NCI-H2171 treated with DMSO at 0.1 percent for 48 hours (cell line): Measurements from ENCODE around the gene DBI.

Experiments used
- DNase-seq: peaks from one replicate; lab custom pipeline; 2025; lab: John Stamatoyannopoulos, UW

Gene DBI

DNA sequence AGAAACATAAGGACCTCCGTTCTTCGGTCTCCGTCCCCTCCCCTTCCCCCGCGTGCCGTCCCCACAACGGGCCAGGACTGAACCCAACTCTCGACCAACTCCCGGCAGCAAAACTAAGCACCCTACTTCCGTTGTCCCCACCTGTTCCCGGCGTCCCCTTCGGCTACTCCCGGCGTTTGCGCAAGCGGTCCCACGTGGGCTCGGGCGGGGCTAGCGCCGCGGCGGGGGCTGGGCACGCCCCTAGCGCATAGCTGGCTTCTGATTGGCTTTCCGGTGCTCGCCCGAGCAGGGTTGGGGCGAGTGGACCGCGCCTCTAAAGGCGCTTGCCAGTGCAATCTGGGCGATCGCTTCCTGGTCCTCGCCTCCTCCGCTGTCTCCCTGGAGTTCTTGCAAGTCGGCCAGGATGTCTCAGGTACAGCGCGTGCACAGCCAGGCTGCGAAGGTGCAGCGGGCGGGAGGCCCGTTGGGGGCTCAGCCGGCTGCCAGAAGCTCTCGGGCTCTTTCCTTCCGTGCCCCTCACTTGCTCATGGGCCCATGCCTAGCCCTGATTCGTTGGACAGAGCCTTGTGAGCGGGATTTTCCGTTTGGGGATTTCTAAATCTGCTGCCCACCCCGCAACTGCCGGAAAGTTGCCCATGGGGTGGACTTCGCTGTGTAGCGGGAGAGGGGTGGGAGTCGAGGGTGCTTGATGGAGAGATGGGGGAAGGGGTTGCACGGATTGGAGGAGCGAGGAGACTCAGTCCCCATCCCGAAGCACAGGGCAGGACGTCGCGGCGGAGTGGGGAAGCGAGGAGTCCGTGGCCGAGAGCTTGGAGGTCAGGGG lies at the start of gene DBI, which contains the start of gene C2orf76:
TSS of gene DBI (plus strand) at position 329 of the 823 bp plus-strand sequence. CDS start at position 404, 75 bp downstream.
TSS of gene C2orf76 (minus strand) at position 186 of the 823 bp plus-strand sequence. CDS start 26,875 bp downstream, outside the sequence.
- peak; percentile 96 for DNase-seq

DNA sequence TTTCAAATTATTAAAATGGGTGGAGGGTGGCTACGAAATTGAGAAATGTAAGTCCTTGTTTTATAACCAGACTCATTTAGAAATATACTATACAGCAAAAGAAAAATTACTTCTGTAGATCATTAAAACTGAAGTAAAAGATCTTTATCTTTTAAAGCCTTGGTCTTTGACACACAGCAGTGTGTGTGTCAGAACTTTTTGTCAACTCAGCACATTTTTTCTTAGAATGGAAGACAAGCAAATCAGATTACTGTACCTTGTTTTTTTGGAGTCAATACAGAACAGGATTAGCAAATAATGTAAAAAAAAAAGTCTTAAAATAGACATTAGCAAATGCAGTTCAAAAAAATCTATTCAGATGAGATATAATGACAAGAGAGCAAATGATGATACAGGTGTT lies 49.2 kb upstream of the DBI start:
- no peak for DNase-seq

DNA sequence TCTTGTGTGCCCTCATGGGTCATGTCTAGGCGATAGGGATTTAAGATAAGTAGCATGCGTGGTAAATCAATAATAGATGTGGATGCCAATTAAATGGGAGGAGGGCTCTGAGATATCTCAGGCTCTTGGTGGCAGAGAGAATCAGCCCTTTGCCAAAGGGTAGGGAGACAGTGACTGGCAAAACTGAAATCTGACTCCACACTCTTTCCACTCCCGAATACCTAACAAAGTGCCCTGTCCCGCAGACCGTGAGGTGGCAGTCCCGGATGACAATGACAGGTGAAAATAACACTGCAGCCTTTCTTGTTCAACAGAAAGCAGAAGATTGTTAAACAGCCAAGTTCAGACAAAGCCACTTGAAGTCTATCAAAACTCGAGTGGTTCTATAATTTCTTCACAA lies 47.2 kb upstream of the DBI start:
- DNase-seq, result no peak

- no peak for DNase-seq
Measured at GRCh38 chr2:119323459-119323858, 43.3 kb upstream of the DBI start.

GRCh38 chr2:119324685-119325270 lies 42.0 kb upstream of the DBI start:
- no peak for DNase-seq

DNA sequence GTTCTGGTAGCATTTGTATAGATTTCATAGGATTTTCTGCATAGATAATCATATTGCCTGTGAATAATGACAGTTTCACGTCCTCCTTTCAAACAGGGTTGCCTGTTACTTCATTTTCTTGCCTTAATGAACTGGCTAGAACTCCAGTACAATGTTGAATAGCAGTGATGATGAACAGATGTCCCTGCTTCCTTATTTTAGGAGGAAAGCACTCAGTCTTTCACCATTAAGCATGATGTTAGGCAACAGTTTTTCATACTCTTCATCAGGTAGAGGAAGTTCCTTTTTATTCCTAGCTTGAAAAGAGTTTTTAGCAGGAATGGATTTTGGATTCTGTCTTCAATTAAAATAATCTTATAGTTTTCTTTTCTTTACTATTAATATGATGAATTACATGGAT lies 39.8 kb upstream of the DBI start:
- DNase-seq, result no peak

GRCh38 chr2:119327431-119327830 lies 39.3 kb upstream of the DBI start:
- DNase-seq, result no peak

DNA sequence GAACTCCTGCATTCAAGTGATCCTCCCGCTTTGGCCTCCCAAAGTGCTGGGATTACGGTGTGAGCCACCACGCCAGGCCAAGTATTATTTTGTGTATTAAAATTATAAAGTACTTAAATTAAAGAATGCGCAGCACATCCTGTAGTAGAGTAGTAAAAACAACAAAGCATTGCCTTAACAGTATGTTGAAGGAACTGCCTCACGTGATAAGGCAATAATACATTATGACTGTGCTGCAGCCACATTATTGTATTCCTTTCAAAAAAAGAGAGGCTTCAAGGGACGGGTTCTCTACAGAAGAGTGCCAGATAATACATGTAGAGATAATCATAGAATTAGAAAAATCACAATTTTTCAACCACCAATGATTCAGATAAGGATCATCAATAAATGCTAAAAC lies 33.8 kb upstream of the DBI start:
- DNase-seq, result no peak

- DNase-seq, result no peak
Measured at GRCh38 chr2:119333360-119333759, 33.4 kb upstream of the DBI start.

GRCh38 chr2:119333833-119334232 lies 32.9 kb upstream of the DBI start:
- DNase-seq, result no peak

DNA sequence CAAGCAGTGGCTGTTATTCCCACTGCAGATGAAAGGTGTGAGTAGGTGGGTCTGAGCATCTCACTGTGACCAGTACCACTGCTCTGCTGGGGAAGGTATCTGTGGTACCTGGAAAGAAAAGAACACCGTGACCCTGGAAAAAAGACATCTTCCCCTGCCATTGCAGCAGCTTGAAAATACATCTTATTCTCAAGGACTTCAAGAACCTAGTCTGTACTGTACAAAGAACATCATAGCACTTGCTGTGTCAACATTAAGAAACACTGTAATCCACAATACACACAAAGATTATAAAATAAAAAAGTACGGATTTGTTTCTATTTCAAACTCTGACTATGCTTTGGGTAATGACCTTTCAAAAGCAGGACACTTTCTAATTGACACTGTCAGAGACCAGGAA lies 29.0 kb upstream of the DBI start:
- DNase-seq, result no peak

DNA sequence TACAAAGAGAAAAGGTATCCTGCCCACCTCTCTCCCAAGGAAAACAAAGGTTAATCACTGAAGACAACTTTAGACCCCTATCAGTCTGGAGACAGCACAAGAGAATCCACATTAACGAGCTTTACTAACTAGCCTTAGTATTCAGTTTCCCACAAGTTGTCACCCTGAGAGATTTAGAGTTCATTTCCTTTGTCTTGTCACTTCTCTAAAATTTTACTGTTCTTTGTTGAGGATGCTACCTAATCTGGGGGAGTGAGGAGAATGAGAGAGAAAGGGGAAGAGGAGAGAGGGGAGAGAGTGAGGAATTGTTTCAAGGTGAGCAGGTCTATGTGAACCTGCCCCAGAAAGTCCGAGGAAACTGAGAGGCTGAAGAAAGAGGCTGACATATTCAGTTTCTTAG lies 28.5 kb upstream of the DBI start:
- peak; percentile 32 for DNase-seq

DNA sequence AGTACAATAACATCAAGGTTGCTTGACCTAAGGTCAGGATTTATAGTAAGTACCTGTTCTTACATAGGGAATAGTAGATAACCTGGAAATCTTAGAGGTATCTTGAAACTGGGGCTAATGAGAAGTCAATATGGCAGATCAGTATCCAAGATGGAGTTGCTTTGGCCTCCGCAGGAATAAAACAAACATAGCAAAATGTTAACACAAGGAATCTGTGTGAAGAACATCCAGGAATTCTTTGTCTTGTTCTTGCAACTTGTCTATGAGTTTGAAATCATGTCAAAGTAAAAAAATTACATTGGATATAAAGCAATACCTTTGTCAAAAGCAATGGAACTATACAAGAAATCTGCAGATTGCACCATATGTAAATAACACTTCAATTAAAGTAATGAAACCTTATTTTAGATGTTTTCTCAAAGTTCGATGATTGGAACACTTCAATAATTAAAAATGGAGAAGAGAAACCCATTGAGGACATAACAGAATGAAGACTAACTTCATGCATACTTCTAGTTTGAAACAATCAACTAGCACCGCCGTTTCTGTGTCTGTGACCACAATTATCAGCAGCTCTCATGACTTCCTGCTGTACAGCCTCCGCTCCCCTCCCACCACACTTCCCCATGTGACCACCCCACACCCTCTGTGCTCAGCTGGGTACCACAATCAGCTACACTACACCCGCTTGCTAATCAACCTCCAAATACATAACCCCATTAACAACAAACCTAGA lies 27.8 kb upstream of the DBI start:
- no peak for DNase-seq

DNA sequence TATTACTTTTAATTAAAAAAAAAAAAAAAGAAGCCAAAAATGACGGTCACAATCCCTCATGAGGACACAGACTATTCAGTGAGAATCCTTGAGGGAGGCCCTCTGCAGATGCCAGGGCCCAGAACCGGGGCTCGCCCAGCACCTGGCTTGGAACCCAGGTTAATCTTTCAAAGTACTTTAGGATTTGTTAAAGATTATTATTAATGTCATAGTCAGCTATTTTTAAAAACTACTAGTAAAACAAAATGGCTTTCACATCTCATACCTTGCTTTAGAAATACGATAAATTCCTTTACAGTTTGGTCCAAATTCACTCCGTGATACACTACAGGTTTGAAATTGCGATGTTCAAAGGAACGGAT lies 27.2 kb upstream of the DBI start:
- no peak for DNase-seq

DNA sequence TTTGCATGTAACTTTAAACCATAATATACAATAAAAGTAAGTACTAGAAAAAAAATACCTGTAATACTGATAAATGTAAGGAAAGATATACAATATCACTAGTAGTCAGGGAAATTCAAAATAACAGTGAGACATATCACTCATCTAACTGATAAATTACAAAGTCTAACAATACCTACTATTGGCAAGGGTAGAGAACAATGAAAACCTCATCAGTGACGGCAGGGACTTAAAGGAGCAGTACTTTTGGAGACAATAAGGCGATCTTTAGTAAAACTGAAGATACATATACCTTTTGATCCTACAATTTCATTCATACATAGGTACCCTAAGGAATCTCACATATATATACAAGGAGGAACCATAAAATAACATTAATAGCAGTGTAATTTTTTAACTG lies 25.1 kb upstream of the DBI start:
- no peak for DNase-seq

GRCh38 chr2:119349289-119349688 lies 17.5 kb upstream of the DBI start:
- peak; percentile 90 for DNase-seq

GRCh38 chr2:119350311-119350998 lies 16.3 kb upstream of the DBI start:
- no peak for DNase-seq

- peak; percentile 89 for DNase-seq
Measured at GRCh38 chr2:119352357-119352756, 14.4 kb upstream of the DBI start.

GRCh38 chr2:119354860-119355259 lies 11.9 kb upstream of the DBI start:
- DNase-seq, result no peak

DNA sequence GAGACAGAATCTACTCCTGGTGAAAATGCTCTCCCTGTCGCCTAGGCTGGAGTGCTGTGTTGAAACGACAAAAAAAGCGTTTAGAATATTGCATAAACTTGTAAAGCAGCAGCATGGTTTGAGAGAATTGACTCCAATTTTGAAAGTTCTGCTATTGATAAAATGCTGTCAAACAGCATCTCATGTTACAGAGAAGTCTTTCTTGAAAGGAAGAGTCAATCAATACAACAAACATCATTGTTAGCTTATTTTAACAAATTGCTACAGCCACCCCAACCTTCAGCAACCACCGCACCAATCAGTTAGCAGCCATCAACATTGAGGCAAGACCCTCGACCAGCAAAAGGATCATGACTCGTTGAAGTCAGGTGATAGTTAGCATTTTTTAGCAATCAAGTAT lies 7.0 kb upstream of the DBI start:
- DNase-seq, result no peak

GRCh38 chr2:119360423-119360966 lies 6.3 kb upstream of the DBI start:
- DNase-seq, result no peak

- no peak for DNase-seq
Measured at GRCh38 chr2:119364798-119365197, 2.0 kb upstream of the DBI start.
